HG03378 (cell line): Measurements from ENCODE around the gene SRP54.
"Not testable (repeated sequence)": the region's sequence is repeated elsewhere in the genome, so short reads cannot be mapped to it uniquely, and the experiment has no call there.

Experiments used
- ATAC-seq: cut with Tn5 transposase; IDR thresholded peaks from one replicate; pipeline ENCODE4 v1.9.1; 2021; ENCODE audit warnings: mild to moderate bottlenecking, moderate library complexity; ENCODE audit not compliant: unreplicated experiment

SRP54 gene

DNA sequence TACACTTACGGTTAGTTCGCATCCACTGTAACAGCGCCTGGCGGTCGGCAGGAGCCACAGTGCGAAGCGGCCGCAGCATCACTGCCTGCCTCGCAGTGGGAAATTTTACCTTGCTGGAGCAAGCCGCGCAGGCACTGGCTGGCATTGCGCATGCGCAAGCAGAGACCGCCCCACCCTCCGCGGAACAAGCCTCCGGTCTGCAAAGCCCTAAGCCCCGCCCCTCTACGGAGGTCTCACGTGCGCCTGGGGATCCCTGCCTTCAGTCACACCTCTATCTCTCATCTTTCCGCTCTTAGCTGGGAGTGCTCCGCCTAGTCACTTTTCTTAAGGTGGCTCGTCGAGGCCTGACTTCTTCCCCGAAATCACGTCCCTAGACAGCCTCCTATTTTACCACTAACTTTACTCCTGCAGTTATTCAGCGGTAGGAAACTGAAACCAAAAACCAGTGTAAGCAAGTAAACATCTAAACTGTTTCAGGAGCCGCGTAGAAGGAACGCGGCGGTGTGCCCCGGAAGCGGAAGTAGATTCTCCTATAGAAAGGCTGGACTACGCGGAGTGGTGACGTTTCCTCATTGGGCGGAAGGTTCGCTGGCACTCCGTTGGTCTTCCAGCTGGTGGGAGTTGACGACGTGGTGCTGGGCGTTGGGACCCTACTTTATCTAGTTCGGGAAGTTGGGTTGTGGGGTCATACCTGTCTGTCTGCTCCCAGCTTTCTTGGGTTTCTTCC is at the start of gene SRP54:
Gene SRP54 (plus strand): TSS at position 572 of the 727 bp plus-strand sequence. CDS start 13,718 bp downstream, outside the sequence.
- peak; percentile 88 for ATAC-seq

DNA sequence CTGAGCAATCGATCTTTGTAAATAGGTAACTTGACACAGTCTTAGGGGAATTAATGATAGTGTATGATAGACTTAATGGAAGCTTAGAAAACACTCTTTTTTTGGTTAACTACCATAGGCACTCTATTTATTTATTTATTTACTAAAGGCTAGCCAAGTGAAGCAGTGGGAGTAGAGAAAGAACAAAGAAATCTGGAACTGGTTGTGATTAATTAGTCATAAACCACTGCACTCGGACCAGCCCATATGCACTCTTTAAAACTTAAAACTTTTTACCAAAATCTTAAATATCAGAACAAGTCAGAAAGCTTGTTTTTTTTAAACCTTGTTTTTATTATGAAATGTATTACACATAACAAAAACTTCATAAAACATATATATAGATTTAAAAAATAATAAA is 49.5 kb upstream of the SRP54 start:
- no peak for ATAC-seq

DNA sequence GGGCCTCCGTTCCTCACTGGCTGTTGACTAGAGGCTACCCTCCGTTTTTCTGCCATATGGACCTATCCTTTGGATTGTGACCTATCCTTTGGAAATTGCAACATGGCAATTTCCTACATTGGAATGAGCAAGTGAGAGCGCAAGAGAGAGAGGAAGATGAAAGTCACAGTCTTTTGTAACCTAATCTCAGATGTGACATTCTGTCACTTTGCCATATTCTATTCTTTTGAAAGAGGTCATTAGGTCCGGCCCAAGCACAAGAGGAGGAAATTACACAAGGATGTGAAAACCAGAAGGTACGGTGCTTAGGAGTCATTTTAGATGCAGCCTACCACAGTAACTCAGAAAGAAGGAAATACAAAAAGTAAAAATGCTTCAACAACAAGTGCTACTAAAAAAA is 47.3 kb upstream of the SRP54 start:
- ATAC-seq, result no peak

DNA sequence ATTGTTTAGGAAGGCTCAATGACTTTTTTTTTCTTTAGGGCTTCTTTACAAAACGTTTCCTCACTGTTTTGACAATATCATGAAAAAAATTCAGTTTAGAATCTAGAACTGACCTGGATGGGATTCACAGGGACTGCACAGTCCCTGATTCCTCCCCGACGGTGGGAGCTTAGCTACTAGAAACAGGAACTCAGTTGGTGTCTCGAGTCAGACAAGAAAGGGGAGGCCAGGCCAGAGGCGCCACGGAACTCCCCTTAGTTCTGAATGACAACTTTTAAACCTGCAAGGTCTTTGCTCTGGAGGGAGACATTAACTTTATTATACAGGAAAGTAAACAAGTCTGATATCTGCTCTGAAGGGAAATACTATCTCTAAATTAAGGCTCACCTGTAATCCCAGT is 45.4 kb upstream of the SRP54 start:
- no peak for ATAC-seq

DNA sequence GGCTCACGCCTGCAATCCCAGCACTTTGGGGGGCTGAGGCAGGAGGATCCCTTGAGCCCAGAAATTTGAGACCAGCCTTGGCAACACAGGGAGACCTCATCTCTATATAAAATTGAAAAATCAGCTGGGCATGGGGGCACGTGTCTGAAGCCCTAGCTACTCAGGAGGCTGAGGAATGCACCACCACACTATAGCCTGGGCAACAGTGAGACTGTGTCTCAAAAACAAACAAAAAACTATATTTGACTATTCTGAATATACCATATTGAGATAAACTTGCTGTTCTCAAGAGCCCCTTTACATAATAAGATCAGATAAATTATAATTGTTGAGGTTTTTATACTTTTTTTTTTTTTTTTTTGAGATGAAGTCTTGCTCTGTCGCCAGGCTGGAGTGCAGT is 44.9 kb upstream of the SRP54 start:
- no peak for ATAC-seq

DNA sequence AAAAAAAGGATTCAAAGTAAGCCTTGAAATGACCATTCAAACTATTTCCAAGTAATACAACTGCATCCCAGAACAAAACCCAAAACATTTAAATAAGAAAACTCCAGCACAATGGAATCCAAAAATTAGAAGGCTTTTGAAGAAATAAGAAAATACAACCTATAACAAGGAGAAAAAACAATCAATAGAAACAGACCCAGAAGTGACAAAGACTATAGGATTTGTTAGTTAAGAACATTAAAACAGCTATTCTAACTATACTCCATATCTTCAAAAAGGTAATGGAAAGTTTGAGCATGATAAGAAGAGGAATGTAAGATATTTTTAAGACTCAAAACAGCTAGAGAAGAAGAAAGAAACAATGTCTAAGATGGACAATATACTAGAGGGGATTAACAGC is 39.3 kb upstream of the SRP54 start:
- no peak for ATAC-seq

DNA sequence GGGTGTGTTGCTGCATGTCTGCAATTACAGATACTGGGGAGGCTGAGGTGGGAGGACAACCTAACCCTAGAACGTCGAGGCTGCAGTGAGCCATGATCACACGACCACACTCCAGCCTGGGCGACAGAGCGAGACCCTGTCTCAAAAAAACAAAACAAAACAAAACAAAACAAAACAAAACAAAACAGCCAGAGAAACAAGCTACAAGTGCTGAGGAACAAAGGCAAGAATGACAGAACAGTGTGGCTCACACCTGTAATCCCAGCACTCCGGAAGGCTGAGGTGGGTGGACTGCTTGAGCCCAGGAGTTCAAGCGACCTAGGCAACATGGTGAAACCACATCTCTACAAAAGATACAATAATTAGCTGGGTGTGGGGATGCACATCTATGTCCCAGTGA is 38.0 kb upstream of the SRP54 start:
- no peak for ATAC-seq

DNA sequence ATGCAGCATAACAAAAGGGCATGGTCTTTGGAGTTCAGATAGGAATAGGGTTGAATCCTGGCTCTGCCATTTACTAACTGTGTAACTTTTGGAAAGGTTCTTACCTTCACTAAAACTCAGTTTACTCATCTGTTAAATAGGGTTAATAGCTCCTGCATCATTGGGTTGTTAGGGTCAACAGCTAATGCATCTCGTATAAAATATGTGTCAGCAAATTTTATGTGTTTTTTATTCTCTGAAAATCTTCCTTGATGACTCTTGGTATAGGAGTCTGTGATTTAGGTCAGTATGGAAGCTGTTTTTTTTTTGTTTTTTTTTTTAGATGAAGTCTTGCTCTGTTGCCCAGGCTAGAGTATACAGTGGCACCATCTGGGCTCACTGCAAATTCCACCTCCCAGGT is 36.1 kb upstream of the SRP54 start:
- ATAC-seq, result no peak

DNA sequence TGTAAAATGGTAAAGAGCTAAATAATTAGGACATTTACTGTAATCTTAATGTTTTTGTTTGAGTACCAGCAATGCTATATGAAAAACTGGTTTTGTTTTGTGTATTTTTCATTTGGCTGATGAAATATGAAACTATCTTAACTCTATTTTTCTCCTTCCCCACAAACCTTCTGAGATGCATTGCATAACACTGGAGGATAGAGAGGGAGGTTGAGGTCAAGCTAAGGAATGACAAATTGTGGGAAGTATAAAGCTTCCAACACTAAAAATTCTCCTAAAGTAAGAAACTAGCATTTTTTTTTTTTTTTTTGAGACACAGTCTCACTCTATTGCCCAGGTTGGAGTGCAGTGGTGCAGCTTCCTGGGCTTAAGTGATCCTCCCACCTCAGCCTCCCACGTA is 31.5 kb upstream of the SRP54 start:
- no peak for ATAC-seq

DNA sequence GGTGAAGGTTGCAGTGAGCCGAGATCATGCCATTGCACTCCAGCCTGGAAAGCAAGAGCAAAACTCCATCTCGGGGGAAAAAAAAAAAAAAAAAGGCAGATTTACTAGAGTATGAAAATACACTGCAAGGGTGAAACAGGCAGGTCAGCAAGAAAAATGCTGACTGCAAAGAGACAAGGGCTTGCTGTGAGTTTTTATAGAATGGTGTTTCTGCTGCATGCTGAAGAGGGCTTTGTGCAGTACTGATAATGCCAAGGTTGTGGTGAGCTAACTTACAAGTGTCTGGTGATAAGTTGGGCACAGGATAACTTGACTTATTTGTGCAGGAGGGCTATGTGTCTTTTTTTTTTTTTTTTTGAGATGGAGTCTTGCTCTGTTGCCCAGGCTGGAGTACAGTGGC is 25.9 kb upstream of the SRP54 start:
- ATAC-seq, result no peak

DNA sequence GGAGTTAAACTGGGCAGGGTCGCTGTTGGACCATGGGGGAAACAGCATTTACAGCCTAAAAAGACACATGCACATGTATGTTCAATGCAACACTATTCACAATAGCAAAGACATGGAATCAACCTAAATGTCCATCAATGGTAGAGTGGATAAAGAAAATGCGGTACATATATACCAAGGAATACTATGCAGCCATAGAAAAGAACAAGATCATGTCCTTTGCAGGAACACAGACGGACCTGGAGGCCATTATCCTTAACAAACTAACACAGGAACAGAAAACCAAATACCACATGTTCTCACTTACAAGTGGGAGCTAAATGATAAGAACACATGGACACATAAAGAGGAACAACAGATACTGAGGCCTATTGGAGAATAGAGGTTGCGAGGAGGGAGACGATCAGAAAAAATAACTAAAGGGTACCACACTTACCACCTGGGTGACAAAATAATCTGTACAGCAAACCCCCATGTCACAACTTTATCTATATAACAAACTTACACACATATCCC is 25.0 kb upstream of the SRP54 start:
- ATAC-seq, result no peak

DNA sequence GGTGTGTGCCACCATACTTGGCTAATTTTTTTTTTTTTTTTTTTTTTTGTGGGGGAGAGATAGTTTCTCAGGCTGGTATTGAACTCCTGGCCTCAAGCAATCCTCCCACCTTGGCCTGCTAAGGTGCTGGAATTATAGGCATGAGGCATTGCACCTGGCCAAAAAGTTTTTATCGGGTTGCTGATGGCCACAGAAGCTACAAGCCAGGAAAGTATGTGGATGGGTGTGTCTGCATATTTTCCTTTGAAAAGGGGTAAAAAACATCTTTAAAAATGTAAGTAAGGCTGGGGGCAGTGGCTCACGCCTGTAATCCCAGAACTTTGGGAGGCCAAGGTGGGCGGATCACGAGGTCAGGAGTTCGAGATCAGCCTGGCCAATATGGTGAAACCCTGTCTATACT is 20.7 kb upstream of the SRP54 start:
- ATAC-seq, result not testable (repeated sequence)

DNA sequence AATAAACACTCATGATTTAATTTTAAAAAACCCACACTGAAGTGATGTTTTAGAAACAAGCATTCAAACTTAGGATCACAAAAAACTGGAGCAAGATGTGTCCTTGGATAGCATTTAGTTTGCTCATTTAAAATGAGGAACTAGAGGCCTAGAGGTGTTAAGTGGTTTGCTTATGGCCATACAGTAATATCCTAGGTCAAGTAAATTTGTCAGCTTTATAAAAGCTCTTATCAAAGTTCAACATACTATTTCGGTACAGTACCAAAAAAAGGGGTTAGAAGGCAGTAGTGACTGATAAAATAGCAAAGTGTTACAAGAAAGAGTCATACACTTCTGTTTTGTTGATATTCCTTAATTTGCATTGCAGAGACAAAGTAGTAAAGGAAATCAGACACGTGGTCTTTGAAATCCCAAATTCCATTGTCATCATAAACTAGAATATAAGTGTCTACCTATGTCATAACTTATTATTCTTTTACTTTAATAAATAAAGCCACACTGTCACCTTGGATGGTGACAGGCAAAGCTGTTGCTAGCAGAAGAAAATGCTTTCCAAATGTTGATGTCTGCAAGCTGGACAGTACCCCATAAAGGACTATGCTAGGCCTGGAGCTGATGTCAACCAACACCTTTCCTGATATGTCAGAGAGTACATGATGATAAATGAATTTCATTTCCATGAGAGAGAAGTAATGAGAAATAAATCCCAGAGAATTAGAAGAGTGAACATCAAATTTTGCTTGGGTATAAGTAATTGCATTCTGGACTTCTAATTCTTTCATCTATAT is 17.6 kb upstream of the SRP54 start:
- no peak for ATAC-seq

DNA sequence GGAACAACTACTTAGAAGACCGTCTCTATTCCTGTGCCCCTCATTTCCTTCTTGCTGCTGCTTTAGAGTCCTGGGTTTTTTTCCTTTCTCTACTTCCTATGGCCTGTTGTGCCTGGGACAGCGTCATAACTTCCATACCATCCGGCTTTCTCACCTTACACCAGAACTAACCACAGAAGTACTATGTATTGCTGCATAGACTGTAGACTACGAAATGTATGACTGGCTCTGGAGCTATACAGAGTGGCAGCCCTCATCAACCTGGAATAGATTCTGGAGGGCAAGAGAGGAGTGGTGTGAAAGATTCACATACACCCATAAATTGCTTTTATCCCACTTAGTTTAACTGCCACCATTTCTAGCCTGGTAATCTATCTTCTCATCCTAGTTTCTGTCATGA is 16.9 kb upstream of the SRP54 start:
- no peak for ATAC-seq

DNA sequence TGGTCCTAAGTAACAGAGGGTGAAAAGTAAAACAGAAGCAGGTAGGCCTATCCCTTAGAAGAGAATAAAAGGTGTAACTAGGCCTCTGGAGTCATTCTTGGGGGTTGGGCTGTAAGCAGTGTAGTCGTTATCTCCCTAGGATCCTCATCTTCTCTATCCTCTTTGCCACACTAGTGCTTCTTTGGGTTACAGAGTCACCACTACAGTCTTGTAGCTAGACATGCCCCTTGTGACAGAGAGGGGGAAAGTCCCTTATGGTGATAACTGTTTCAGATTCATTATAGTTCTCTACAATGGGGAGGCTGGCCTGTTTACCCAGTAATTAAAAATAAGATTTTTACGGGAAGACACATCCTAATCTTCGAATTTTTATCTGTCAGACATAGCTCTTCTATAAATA is 16.4 kb upstream of the SRP54 start:
- ATAC-seq, result peak; percentile 94

DNA sequence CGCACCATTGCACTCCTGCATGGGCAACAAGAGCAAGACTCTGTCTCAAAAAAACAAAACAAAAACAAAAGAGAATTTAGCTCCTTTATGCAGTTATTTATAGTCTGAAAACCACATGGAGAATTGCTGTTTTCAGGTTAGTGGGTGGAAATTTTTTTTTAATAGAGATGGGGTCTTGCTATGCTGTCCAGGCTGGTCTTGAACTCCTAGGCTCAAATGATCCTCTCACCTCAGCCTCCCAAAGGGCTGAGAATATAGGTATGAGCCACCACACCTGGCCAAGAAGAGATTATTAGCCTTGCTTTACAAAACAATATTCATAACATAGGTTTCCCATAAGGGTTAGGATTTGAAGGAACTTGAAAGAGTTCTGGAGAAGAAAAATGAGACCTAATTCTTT is 12.1 kb upstream of the SRP54 start:
- no peak for ATAC-seq

DNA sequence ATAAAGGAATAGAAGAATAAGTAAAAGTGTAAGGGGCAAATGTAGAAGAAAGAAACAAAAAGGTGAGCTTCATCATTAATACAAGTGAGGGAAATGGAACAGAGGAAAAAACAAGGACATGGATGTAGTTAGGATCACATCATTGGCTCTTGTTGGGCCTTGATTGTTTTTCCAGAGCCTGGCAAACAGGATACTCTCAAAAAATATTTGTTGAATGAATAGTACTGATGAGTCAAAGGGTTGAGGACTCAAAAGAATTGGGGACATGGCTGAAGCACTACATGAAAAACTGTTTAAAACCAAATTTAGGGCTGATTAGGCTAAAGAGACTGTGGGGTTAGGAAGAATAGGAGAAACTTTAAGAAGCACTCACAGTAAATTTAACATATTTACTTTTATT is 11.4 kb upstream of the SRP54 start:
- ATAC-seq, result no peak

DNA sequence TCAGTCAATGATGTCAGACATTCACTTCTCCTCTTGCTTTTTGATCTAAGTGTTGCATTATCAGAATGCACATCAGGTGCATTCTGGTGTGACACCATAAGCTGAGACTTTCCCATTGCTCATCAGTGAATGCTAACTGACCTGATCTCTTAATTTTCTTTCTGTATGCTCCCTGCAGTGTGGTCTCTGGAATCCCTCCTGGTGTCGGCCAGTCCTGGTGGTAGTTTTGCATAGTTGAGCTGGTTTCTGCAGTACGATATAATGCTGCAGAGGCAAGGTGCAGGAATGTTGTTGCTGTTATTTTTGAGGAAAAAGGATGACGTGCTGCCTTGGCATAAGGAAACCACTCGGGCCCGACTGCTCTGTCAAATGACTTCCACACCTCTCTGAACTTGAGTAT is 11.0 kb upstream of the SRP54 start:
- ATAC-seq, result no peak

DNA sequence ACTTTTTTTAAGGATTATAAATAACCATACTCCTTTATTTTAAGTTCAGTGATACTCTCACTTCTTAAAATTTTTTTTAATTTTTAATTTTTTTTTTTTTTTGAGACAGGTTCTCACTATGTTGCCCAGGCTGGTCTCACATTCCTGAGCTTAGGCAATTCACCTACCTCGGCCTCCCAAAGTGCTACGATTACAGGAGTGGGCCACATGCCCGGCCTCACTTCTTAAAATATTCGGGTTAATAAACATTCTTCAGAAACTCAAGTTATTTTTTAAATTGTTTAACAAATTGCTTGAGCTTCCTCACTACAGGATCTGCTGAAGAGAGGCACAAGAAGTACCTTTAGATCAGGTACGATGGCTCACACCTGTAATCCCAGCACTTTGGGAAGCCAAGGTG is 4.3 kb upstream of the SRP54 start:
- ATAC-seq, result no peak

DNA sequence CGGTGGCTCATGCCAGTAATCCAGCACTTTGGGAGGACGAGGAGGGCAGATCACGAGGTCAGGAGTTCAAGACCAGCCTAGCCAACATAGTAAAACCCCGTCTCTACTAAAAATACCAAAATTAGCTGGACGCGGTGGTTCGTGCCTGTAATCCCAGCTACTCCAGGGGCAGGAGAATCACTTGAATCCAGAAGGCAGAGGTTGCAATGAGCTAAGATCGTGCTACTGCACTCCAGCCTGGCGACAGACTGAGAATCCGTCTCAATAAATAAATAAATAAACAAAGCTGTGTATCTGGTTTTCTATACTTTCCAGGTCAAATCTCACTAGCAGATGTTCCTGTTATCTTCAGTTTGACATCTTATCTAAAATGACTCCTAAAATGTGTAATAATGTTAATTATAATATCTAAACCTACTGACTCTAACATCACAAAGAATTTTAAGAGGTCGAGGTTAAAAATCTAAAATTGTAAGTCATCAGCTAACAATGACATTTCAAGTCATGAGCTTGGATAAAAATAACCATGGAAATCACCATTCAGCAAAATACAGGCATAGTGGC is 2.4 kb upstream of the SRP54 start:
- ATAC-seq, result no peak

DNA sequence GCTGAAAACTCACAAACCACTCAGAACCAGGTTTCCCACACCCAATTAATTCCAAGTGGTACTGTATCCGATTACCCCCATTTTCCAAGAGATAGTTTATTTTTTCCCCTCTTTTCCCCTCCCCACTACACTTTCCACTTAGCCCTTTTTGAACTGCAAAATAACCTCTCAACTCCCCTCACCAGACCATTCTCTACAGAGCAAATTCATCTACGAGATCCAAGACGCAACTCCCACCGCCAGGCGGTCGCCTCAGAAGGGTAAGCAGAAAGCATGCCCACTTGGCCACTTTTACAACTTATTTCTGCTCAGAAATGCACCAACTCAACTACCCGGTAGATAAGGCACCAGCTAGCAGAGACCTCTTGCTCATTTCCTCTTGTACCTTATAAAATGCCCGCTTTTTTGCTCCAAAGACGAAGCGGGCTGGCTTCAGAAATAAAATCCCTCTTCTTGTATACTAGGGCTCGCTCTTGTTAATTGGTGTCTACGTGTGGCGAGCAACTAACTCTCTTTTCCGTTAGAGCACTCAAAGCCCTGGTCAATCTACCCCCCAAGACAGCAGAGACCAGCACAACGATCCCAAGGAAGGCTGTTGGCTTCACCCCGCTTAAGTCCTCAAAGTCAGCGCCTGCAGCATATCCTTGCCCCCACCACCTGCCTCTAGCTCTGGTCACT is 910 bp upstream of the SRP54 start:
- no peak for ATAC-seq
